NCI-H345 (cell line): ENCODE results near the gene THADA.
"Not testable (repeated sequence)": the region's sequence is repeated elsewhere in the genome, so short reads cannot be mapped to it uniquely, and the experiment has no call there.

Experiments
- DNase-seq: peaks from one replicate; lab custom pipeline; 2025; lab: John Stamatoyannopoulos, UW

Gene THADA

GRCh38 chr2:43387092-43388062 lies 208.5 kb downstream of the THADA start:
- DNase-seq: no peak

GRCh38 chr2:43386679-43387078 lies 209.2 kb downstream of the THADA start:
- not testable (repeated sequence) for DNase-seq

- no peak for DNase-seq
Observed at GRCh38 chr2:43384143-43384542, 211.7 kb downstream of the THADA start.

GRCh38 chr2:43383533-43383932 lies 212.3 kb downstream of the THADA start:
- DNase-seq: no peak

- no peak for DNase-seq
Observed at GRCh38 chr2:43379494-43379893, 216.3 kb downstream of the THADA start.

- no peak for DNase-seq
Observed at GRCh38 chr2:43377327-43377726, 218.5 kb downstream of the THADA start.

GRCh38 chr2:43376523-43377198 lies 219.2 kb downstream of the THADA start:
- DNase-seq: no peak

- DNase-seq: no peak
Observed at GRCh38 chr2:43375746-43376522, 219.9 kb downstream of the THADA start.

GRCh38 chr2:43372416-43373081 lies 223.3 kb downstream of the THADA start:
- no peak for DNase-seq

GRCh38 chr2:43370705-43371104 lies 225.1 kb downstream of the THADA start:
- DNase-seq: peak; percentile 47

GRCh38 chr2:43370146-43370545 lies 225.7 kb downstream of the THADA start:
- no peak for DNase-seq

- no peak for DNase-seq
Observed at GRCh38 chr2:43368483-43369385, 227.1 kb downstream of the THADA start.

GRCh38 chr2:43367012-43367782 lies 228.6 kb downstream of the THADA start:
- no peak for DNase-seq

- no peak for DNase-seq
Observed at GRCh38 chr2:43363120-43363519, 232.7 kb downstream of the THADA start.

- no peak for DNase-seq
Observed at GRCh38 chr2:43361286-43361685, 234.6 kb downstream of the THADA start.

- no peak for DNase-seq
Observed at GRCh38 chr2:43360137-43360536, 235.7 kb downstream of the THADA start.

GRCh38 chr2:43358410-43359201 lies 237.2 kb downstream of the THADA start:
- no peak for DNase-seq

- no peak for DNase-seq
Observed at GRCh38 chr2:43356774-43357173, 239.1 kb downstream of the THADA start.

GRCh38 chr2:43355399-43355798 lies 240.4 kb downstream of the THADA start:
- DNase-seq: no peak
